ENCODE measurements around the gene TRIM41. TPM values are rescaled to one million over a fixed set of nuclear protein-coding genes. Genes with fewer than 3 reads are reported as not detected.

The TRIM41 gene
- total RNA-seq, 2 experiments from 2014 or later = 21.4 to 24.0 TPM

GRCh38 chr5:181195249-181195761 lies 27.8 kb upstream of the TRIM41 start:
- intact Hi-C loops (cut with DNase I, micrococcal nuclease) = no loop called here
- H3K4me3 ChIP-seq (ENCODE audit: low read length) = no peak overlapping the region
- ChIA-PET POLR2A (no interaction called here), CTCF (no interaction called here)
- no peak for DNase-seq
- H3K27me3 Mint-ChIP-seq = peaks cover 13% of the 10 kb centered on the region
- H3K4me1 ChIP-seq (ENCODE audit: insufficient read depth, low read length) = peaks cover 21% of the 10 kb centered on the region
- peaks cover 19% of the 10 kb centered on the region for H3K4me1 Mint-ChIP-seq (ENCODE audit: low read depth)
- no peak overlapping the region for H3K27ac ChIP-seq (ENCODE audit: low read depth in 1 of 2, low read length in 2 of 2)
- H3K9me3 ChIP-seq (ENCODE audit: control insufficient read depth in 1 of 2, insufficient read depth in 1 of 2, low read length in 2 of 2) = no peaks in the 10 kb centered on the region
- H3K36me3 ChIP-seq (ENCODE audit: insufficient read depth, low read length) = no peaks in the 10 kb centered on the region
- TF ChIP-seq CTCF (IDR thresholded peaks at IDR 0.05) = no peak
- H3K9me3 Mint-ChIP-seq = no peaks in the 10 kb centered on the region
- ATAC-seq (ENCODE audit: poor library complexity) = no peak
- H3K27me3 ChIP-seq (ENCODE audit: control insufficient read depth in 1 of 2, insufficient read depth in 2 of 2, low read length in 2 of 2) = no peaks in the 10 kb centered on the region
- no peak overlapping the region for H3K27ac Mint-ChIP-seq
- H3K4me3 Mint-ChIP-seq = no peak overlapping the region
- peaks cover 25% of the 10 kb centered on the region for H3K36me3 Mint-ChIP-seq (ENCODE audit: low read depth)

- Histone ChIP-seq H3K36me3 (ENCODE audit: insufficient read depth, low read length) (no peaks in the 10 kb centered on the region), H3K4me1 (ENCODE audit: insufficient read depth, low read length) (peaks cover 5% of the 10 kb centered on the region), H3K27me3 (ENCODE audit: control insufficient read depth in 1 of 2, insufficient read depth in 2 of 2, low read length in 2 of 2) (no peaks in the 10 kb centered on the region), H3K9me3 (ENCODE audit: control insufficient read depth in 1 of 2, insufficient read depth in 1 of 2, low read length in 2 of 2) (no peaks in the 10 kb centered on the region), H3K27ac (ENCODE audit: low read depth in 1 of 2, low read length in 2 of 2) (no peak overlapping the region), H3K4me3 (ENCODE audit: low read length) (no peak overlapping the region)
- no peaks in the 10 kb centered on the region for H3K27me3 Mint-ChIP-seq
- TF ChIP-seq CTCF (IDR thresholded peaks at IDR 0.05) = no peak
- DNase-seq (no peak), ATAC-seq (ENCODE audit: poor library complexity) (no peak)
- CTCF ChIA-PET = no interaction called here
- H3K9me3 Mint-ChIP-seq = no peaks in the 10 kb centered on the region
- POLR2A ChIA-PET = interaction anchor here (1.8 to 1.9 kb wide), 2 partner anchors 8 to 9 kb away, joined by 5 to 7 read pairs; no protein-coding TSS in a partner anchor
- H3K36me3 Mint-ChIP-seq (ENCODE audit: low read depth) = peaks cover 6% of the 10 kb centered on the region
- peaks cover 6% of the 10 kb centered on the region for H3K4me1 Mint-ChIP-seq (ENCODE audit: low read depth)
- H3K27ac Mint-ChIP-seq = no peak overlapping the region
- intact Hi-C loops (cut with DNase I, micrococcal nuclease) = no loop called here
- no peak overlapping the region for H3K4me3 Mint-ChIP-seq
Measured at GRCh38 chr5:181197326-181197951, 25.6 kb upstream of the TRIM41 start.

GRCh38 chr5:181198106-181198685 lies 24.9 kb upstream of the TRIM41 start:
- Mint-ChIP-seq H3K4me1 (ENCODE audit: low read depth) (no peaks in the 10 kb centered on the region), H3K9me3 (no peaks in the 10 kb centered on the region), H3K27ac (no peak overlapping the region), H3K36me3 (ENCODE audit: low read depth) (no peaks in the 10 kb centered on the region), H3K4me3 (no peak overlapping the region), H3K27me3 (no peaks in the 10 kb centered on the region)
- no peaks in the 10 kb centered on the region for H3K9me3 ChIP-seq (ENCODE audit: control insufficient read depth in 1 of 2, insufficient read depth in 1 of 2, low read length in 2 of 2)
- no peaks in the 10 kb centered on the region for H3K27me3 ChIP-seq (ENCODE audit: control insufficient read depth in 1 of 2, insufficient read depth in 2 of 2, low read length in 2 of 2)
- ChIA-PET POLR2A (interaction anchor here (1.8 to 1.9 kb wide), 2 partner anchors 8 to 9 kb away, joined by 5 to 7 read pairs; no protein-coding TSS in a partner anchor), CTCF (interaction anchor here (1.0 kb wide), 1 partner anchor 9 kb away, joined by 7 read pairs; no protein-coding TSS in a partner anchor)
- no peak for TF ChIP-seq CTCF (IDR thresholded peaks at IDR 0.05)
- no peak for ATAC-seq (ENCODE audit: poor library complexity)
- intact Hi-C loops (cut with DNase I, micrococcal nuclease) = no loop called here
- no peak overlapping the region for H3K27ac ChIP-seq (ENCODE audit: low read depth in 1 of 2, low read length in 2 of 2)
- H3K4me3 ChIP-seq (ENCODE audit: low read length) = no peak overlapping the region
- H3K36me3 ChIP-seq (ENCODE audit: insufficient read depth, low read length) = no peaks in the 10 kb centered on the region
- H3K4me1 ChIP-seq (ENCODE audit: insufficient read depth, low read length) = no peaks in the 10 kb centered on the region
- DNase-seq = no peak
